ENCODE results near the gene HMGXB4.
"Not testable (repeated sequence)": the region's sequence is repeated elsewhere in the genome, so short reads cannot be mapped to it uniquely, and the experiment has no call there.

HMGXB4 gene, protein sequence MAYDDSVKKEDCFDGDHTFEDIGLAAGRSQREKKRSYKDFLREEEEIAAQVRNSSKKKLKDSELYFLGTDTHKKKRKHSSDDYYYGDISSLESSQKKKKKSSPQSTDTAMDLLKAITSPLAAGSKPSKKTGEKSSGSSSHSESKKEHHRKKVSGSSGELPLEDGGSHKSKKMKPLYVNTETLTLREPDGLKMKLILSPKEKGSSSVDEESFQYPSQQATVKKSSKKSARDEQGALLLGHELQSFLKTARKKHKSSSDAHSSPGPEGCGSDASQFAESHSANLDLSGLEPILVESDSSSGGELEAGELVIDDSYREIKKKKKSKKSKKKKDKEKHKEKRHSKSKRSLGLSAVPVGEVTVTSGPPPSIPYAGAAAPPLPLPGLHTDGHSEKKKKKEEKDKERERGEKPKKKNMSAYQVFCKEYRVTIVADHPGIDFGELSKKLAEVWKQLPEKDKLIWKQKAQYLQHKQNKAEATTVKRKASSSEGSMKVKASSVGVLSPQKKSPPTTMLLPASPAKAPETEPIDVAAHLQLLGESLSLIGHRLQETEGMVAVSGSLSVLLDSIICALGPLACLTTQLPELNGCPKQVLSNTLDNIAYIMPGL

DNA sequence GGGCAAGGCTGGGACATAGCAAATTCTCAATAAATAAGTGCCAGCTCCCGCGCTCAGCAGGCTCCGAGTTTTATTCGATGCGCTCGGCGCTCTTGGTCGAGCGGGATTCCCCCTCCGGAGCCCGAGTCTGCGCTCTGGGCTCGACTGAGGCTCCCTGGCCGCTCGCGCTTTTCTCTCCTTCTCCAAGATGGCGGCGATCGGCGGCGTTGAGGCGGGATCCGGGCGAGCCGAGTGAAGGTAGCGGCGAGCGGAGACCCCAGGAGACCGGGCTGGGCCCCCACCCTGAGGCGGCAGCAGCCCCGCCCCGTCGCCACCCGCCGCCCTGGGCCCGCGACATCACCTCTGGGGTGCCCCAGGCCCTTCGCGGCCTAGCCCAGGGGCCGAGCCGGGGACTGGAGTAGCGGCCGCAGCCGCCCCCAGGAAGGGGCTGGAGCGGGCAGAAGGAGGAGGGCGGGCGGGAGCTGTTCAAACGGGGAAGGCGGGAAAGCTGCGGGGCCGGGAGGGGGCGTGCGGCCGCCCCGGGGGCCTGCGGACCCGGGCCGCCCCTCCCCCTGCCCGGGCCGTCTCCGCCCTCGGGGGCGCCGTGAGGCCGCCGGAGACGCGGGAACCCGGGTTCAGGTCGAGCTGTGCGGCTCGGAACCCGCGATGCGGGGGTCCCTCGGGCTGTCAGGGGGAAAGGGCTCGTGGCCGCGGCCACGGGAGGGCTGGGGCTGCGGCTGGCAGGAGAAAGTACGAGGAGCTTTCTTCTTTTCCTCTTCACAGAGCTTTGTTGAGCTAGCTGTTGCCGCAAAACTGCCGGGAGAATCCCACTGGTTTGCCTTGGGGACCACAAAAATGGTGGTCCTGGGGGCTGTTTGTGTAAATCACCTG lies at the start of gene HMGXB4:
Gene HMGXB4, plus strand, starts transcription at position 173 of the 870 bp plus-strand sequence. CDS start 4,898 bp downstream, outside the sequence.
- peak; percentile 28 for DNase-seq

DNA sequence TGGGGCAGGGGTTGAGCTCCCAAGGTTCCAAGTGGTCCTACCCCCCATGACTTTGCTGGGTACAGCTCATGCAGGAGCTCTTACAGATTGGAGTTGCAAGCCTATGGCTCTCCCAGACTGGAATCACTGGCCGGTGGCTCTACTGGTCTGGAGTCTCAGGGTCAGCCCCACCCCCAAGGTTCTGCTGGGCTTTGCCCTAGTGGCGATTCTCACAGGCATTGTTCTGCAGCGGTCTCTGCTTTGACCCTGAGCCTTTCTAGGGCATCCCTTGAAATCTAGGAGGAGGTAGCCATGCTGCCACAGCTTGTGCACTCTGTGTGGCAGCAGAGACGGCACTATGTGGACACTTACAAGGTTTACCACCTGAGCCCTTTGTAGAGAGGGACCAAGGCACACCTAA lies 49.3 kb upstream of the HMGXB4 start:
- DNase-seq: no peak

DNA sequence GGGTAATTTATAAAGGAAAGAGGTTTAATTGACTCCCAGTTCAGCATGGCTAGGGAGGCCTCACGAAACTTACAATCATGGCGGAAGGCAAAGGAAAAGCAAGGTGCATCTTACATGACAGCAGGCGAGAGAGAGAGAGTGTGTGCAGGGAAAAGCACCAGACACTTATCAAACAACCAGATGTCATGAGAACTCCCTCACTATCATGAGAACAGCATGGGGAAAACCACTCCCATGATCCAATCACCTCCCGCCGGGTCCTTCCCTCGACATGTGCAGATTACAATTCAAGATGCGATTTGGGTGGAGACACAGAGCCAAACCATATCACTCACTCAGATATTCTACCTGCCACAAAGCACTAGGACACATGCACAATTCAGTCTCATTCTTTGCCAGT lies 48.1 kb upstream of the HMGXB4 start:
- peak; percentile 92 for DNase-seq

DNA sequence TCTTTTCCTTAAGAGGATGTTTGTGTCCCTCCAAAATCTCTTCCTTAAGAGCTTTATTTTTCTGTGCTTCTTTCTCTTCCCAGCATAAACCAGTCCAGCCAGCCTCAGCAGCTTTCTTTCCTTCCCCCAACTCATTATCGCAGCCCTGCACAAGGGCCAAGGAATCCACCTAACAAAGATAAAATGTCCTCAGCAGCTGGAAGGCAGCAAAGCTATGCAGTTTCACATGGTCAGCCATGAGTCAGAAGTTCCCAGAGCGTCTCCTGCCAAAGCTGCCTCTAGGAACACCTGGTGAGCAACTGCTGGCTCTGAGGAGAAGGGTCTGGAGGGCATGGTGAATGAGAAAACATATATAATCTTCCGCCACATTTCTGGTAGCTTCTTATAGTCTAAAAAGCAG lies 45.3 kb upstream of the HMGXB4 start:
- DNase-seq: no peak

DNA sequence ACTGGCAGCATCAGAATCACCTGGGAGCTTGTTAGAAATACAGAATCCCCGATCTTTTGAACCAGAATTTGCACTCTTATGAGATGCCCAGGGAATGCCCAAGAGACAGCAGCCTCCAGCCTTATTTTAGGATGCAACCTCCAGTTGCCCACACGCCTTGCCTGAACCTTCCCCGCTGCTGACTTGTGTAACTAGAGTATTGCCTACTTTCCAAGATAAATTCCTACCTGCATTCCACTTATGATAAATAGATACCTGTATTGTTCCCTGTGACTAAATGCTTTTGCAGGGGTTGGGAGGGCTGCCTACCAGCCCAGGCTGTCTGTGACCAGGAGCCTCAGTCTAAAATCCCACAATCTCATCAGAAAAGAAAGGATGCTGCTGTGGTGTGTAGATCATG lies 44.3 kb upstream of the HMGXB4 start:
- no peak for DNase-seq

DNA sequence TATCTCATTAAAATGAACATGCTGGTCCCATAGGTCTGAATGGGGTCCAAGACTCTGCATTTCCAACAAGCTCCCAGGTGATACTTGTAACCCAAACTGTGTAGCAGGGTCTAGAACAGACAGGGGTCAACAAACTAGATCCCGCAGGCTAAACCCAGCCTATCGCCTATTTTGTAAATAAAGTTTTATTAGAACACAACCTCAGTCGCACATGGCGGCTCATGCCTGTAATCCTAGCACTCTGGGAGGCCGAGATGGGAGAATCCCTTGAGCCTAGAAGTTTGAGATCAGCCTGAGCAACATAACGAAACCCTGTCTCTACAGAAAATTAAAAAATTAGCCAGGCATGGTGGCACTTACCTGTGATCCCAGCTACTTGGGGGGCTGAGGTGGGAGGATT lies 42.3 kb upstream of the HMGXB4 start:
- DNase-seq: no peak

DNA sequence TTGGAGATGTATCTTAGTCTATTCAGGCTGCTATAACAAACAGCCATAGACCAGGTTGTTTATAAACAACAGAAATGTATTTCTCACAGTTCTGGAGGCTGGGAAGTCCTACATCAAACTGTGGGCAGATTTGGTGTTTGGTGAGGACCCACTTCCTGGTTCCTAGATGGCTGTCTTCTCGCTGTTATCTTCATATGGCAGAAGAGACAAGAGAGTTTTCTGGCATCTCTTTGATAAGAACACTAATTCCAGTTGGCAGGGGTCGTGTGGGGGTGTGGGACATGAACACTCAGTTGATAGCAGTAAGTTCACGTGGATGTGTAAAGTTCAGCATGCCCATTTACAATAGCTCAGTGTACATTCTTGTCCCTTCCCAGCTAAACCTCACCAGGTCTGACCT lies 41.3 kb upstream of the HMGXB4 start:
- no peak for DNase-seq

DNA sequence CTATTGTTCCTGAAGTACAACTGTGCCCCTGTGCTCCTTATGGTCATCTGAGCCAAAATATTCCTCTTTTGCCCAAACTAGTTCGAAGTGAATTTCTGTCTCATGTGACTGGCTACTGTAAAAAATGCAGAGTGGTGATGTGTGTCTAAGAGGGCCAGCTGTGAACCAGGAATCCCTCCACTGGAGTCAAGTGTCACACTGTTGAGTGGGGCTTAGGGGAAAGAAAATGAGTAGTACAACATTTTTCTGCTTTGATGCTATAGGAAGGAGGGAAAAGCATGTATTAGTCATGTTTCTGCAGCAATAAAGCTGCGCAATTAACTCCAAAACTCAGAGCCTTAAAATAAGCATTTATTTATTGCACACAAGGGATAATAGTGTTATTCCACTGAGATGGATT lies 39.8 kb upstream of the HMGXB4 start:
- no peak for DNase-seq

DNA sequence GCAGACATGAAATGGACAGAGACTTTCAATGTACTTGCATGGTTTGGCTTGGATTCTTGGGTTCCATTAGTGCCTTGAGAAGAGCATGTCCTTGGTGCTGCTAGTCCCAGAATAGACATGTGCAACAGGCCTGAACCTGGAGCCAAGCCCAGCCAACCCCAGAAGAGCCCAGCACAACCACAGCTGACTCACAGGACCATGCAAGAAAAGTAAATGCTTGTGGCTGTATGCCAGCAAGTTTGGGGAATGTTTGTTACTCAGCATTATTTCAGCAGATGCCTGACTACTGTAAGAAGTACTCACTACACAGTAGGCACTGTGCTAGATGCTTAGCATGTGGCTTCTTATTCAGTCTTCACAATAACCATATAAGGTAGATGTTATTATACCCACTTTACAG lies 39.2 kb upstream of the HMGXB4 start:
- DNase-seq: no peak

DNA sequence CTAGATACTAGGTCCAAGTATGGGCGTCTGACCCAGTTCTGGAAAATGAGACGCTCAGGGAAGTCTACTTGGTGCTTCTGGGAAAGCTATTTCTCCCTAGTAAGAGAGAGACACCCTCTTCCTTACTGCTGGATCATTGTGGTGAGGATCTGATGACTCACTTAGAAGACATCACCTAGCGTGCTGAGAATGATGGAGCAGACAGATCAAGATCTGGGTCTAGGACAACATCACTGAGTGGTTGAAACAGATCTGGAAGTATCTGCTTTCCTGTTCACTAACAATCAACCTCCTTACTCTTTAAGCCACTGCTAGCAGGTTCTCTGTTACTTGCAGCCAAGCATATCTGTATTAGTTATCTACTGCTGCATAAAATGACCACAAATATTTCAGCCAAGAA lies 38.3 kb upstream of the HMGXB4 start:
- DNase-seq: no peak

DNA sequence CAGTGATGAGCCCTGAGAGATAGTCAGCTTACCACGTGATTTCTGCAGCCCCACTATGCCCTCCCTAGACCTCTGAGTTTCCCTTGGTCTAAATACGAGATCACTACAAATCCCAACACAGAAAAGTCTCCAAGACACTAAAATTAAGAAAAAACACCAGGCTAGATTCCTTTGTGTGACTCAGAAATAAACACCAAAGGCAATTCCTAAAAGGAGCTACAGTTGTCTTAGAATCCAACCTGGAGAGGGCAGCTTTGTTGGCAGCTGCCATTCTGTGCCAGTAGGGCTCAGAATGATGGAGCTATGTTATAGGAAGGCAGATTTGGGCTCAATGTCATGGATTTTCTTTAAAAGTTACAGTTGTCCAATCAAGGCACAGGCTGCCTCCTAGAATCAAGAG lies 37.1 kb upstream of the HMGXB4 start:
- DNase-seq: no peak

DNA sequence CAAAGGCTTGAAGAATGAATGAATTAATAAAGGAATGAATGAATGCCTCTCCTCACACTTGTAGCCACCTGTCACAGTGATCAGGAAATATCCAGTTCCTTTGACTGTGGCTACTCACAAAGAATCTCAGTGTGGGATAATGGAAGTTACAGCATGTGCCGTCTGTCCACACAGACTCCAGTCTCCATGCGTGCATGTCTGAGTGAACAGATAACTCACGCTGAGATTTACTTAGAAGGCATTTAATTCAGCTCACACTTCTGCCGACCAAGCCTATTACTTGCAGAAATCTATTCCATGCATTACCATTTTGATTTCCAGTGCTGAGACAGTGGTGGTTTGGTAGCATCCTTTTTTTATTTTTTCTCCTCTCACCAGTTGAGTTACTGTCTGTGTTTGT lies 32.3 kb upstream of the HMGXB4 start:
- DNase-seq: no peak

DNA sequence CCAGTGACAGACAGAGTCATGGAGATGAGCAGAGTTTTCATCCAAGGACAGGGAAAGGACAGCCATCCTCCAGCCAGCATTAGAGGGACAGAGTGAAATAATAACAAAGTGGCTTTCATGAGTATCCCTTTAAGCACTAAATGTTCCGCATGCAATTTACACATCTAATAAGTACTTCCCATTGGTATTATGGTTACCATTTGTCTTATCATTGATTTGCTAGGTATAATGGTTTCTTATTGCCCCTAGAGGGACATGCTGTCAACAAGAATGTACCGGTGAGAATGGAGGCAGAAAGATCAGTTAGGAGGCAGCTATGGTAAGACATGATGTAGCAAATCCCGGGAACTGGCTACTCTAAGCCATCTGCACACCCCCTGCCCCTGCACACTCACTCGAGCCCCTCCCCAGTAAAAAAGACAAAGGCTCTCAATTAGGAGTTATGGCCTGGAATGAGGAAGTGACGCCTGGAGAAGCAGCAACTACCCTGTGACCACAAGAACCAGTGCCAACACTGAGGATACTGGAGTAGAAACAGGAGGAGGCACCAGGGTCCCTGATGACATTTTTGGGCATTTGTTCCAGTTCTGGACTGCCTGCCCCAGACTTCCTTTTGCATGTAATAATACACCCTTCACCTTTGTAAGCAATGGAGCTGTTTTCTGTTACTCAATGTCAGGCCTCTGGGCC lies 30.2 kb upstream of the HMGXB4 start:
- DNase-seq: no peak

DNA sequence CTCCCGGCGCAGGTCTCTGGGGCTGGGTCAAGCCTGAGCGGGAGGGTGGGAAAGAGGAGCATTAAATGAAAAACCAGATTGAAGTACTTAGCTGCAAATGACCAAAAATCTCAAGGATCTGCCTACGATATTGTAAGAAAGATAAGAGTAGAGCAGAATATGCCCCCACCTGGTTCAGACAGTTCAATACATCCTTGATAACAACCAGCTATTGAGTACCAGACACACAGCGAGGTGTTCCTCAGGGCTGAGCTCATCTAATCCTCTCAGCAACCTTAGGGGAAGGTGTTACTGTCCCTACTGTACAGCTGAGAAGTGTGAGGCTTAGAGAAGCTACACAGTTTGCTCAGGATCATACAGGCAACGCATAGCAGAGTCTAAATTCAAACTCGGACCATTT lies 27.4 kb upstream of the HMGXB4 start:
- DNase-seq: no peak

DNA sequence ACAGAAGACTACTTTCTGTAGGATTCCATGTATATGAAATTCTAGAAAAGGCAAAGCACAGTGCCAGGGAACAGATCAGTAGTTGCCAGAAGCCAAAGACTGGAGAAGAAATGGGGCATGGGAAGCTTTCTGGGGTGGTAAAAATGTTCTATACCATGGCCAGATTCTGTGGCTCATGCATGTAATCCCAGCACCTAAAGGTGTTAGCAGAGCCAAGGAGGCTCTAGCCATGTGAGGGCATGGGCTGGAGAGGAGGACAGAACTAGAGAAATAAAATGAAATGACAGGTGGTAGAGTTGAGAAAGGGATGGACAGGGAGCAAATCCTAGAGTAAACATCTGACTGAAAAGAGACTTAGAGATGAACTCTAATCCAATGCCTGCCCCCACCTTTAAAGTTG lies 26.9 kb upstream of the HMGXB4 start:
- DNase-seq: no peak

DNA sequence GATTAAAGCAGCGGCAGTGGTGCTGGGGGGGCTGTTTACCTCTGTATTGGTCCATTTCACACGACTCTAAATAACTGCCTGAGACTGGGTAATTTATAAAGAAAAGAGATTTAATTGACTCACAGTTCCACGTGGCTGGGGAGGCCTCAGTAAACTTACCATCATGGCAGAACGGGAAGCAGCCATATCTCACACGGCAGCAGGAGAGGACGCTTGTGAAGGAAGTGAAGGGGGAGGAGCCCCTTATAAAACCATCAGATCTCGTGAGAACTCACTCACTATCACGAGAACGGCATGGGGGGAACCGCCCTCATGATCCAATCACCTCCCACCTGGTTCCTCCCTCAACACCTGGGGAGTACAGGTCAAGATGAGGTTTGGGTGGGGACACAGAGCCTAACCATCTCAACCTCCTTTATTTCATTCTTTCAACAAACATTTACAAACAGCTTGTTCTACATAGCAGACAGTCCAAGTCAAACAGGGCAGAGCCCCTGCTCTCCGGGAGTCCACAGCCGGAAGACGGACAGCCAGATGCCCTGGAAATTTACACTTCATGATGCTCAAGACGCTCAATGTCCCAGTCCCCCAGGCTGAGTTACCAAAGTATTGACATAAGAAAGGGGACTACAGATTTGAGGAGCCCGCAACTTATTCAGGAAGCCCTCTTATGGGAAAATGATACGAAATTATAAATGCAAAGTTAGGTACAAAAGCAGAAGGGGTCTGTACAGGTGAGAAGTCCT lies 26.3 kb upstream of the HMGXB4 start:
- DNase-seq: no peak

DNA sequence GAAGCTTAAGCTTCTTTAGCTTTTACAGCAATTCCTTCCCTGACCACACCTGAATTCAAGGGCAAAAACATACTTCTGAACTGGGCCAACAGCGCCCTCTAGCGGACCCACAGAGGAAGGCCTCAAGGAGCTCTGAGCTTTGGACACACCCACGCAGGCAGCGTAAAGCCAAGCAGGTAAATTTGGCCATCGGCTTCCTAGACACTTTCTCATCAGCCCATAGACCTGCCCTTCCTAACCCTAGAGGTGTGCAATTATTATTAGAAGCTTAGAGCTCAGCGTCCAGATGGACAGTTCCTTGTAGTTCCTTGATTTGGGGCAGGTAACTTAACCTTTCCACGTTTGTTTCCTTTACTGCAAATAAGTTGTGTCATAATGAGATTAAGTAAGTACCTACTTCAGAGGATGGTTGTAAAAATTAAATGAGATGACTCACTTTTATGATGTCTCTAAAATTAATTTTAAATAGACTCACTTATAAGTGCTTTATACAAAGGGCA lies 25.7 kb upstream of the HMGXB4 start:
- peak; percentile 67 for DNase-seq

DNA sequence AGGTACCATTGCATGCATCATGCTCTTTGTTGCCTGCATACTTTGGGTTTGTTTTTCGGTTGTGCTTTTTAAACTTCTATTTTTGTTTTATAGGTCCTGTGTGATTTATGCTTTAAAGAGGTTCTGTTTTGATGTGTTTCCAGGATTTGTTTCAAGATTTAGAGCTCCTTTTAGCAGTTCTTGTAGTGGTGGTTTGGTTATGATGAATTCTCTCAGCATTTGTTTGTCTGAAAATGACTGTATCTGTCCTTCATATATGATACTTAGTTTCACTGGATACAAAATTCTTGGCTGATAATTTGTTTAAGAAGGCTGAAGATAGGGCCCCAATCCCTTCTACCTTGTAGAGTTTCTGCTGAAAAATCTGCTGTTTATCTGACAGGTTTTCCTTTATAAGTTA lies 18.5 kb upstream of the HMGXB4 start:
- not testable (repeated sequence) for DNase-seq

DNA sequence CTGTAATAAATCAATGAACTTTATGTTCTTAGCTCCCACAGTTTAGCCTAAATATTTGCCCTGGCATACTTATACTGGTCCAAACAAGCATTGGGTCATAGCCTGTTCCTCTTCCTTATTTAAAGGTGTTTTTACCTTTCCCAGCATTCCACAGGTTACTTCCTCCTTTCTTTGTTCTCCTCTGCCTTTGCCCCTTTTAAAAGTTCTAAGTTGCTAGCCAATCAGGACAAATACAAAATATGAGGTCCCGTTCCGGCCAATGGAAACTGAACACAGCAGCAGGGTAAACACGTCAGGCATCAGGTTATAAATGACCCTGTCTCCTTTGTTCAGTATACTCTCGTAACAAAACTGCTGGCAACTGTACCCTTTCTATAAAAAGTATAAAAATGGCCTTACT lies 12.8 kb upstream of the HMGXB4 start:
- DNase-seq: not testable (repeated sequence)

DNA sequence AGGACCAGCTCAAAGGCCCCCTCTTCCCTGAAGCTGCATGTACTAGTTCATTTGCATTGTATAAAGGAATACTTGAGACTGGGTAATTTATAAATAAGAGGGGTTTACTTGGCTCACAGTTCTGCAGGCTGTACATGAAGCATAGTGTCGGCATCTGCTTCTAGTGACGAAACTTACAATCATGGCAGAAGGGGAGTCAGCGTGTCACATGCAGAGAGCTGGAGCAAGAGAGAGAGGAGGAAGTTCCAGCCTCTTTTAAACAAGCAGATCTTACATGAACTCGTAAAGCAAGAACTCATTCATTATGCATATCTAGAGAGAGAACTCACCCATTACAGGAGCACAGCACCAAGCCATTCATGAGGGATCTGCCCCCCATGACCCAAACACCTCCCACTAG lies 7.1 kb upstream of the HMGXB4 start:
- DNase-seq: no peak

DNA sequence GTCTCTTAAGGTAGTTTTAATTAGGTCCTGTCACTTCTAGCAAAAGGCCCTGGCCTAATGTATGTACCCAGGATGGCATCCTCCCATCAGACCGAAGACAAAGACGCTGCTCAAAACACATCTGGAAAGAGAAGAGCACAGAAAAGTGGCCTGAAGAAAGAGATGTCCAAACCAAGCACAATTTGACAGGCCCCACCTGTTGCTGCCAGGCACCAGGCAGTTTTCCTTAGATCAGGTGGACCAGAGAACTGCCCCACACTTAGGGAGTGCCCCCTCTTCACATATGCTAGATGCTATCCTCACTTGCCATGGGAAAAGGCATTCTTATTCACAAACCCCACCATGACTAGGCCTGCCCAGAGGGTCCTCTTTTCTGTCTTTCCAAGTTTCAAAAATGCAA lies 3.3 kb upstream of the HMGXB4 start:
- DNase-seq: no peak

DNA sequence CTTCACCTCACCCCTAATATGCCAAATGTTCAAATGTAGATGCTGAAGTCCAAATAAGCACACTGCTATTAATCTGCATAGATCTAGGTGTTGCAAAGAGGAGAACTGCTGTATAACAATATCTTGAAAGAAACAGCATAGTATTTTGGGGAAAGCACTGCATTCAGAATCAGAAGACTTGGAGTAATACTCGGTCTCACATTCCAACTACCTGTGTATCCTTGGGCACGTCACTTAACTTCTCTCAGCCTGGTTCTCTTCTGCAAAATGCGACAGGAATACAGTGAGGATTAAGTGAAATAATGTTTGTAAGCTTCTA lies 332 bp upstream of the HMGXB4 start:
- DNase-seq: no peak
